ENCODE data around the gene ADH1B.

- no peak for TF ChIP-seq POLR2AphosphoS5 (IDR thresholded peaks at IDR 0.05)
- TF ChIP-seq POLR2A (IDR thresholded peaks at IDR 0.05) = no peak
- TF ChIP-seq CTCF (IDR thresholded peaks at IDR 0.05) = no peak
- TF ChIP-seq EP300 (IDR thresholded peaks at IDR 0.05) = no peak
These were observed 18.0 kb upstream of the ADH1B start for GRCh38 chr4:99339172-99339571.

Data from stomach (tissue), 4 donors.